ENCODE data around the gene IGLL5. TPM values are rescaled to one million over a fixed set of nuclear protein-coding genes. Genes with fewer than 3 reads are reported as not detected.

The IGLL5 gene
- total RNA-seq, 6 experiments from 2014 or later = not detected

- H3K4me1 Mint-ChIP-seq (ENCODE audit: low read depth) = no peaks in the 10 kb centered on the region
- DNase-seq = no peak
- H3K27me3 Mint-ChIP-seq (ENCODE audit: insufficient read depth) = peaks cover 42% of the 10 kb centered on the region
- H3K9me3 Mint-ChIP-seq = no peaks in the 10 kb centered on the region; the same call in 1 of the 2 replicates
- TF ChIP-seq CTCF (IDR thresholded peaks at IDR 0.05) = no peak
- H3K36me3 Mint-ChIP-seq (ENCODE audit: low read depth) = no peaks in the 10 kb centered on the region
- no peak overlapping the region for H3K4me3 Mint-ChIP-seq
- no peak overlapping the region for H3K27ac Mint-ChIP-seq
Measured at GRCh38 chr22:22910272-22911240, 22.9 kb downstream of the IGLL5 start.

GRCh38 chr22:22911327-22912134, 23.9 kb downstream of the IGLL5 start:
- Mint-ChIP-seq H3K36me3 (ENCODE audit: low read depth) (no peaks in the 10 kb centered on the region), H3K27me3 (ENCODE audit: insufficient read depth) (peaks cover 46% of the 10 kb centered on the region), H3K9me3 (no peaks in the 10 kb centered on the region; the same call in 1 of the 2 replicates), H3K27ac (no peak overlapping the region), H3K4me3 (no peak overlapping the region), H3K4me1 (ENCODE audit: low read depth) (no peaks in the 10 kb centered on the region)
- no peak for DNase-seq
- no peak for TF ChIP-seq CTCF (IDR thresholded peaks at IDR 0.05)

GRCh38 chr22:22912135-22912987, 24.7 kb downstream of the IGLL5 start:
- H3K4me3 Mint-ChIP-seq = no peak overlapping the region
- DNase-seq = no peak
- H3K9me3 Mint-ChIP-seq = no peaks in the 10 kb centered on the region; the same call in 1 of the 2 replicates
- H3K36me3 Mint-ChIP-seq (ENCODE audit: low read depth) = no peaks in the 10 kb centered on the region
- H3K27me3 Mint-ChIP-seq (ENCODE audit: insufficient read depth) = peaks cover 46% of the 10 kb centered on the region
- no peak for TF ChIP-seq CTCF (IDR thresholded peaks at IDR 0.05)
- H3K4me1 Mint-ChIP-seq (ENCODE audit: low read depth) = no peaks in the 10 kb centered on the region
- H3K27ac Mint-ChIP-seq = no peak overlapping the region

- H3K4me3 Mint-ChIP-seq = no peak overlapping the region
- no peak for DNase-seq
- peaks cover 47% of the 10 kb centered on the region for H3K27me3 Mint-ChIP-seq (ENCODE audit: insufficient read depth)
- no peak for TF ChIP-seq CTCF (IDR thresholded peaks at IDR 0.05)
- no peaks in the 10 kb centered on the region; the same call in 1 of the 2 replicates for H3K9me3 Mint-ChIP-seq
- H3K27ac Mint-ChIP-seq = no peak overlapping the region
- no peaks in the 10 kb centered on the region for H3K36me3 Mint-ChIP-seq (ENCODE audit: low read depth)
- no peaks in the 10 kb centered on the region for H3K4me1 Mint-ChIP-seq (ENCODE audit: low read depth)
Measured at GRCh38 chr22:22912988-22913253, 25.3 kb downstream of the IGLL5 start.

GRCh38 chr22:22913989-22914388, 26.4 kb downstream of the IGLL5 start:
- no peak overlapping the region for H3K4me3 Mint-ChIP-seq
- H3K9me3 Mint-ChIP-seq = no peaks in the 10 kb centered on the region; the same call in 1 of the 2 replicates
- H3K27ac Mint-ChIP-seq = no peak overlapping the region
- peaks cover 46% of the 10 kb centered on the region for H3K27me3 Mint-ChIP-seq (ENCODE audit: insufficient read depth)
- H3K4me1 Mint-ChIP-seq (ENCODE audit: low read depth) = no peaks in the 10 kb centered on the region
- no peaks in the 10 kb centered on the region for H3K36me3 Mint-ChIP-seq (ENCODE audit: low read depth)
- TF ChIP-seq CTCF (IDR thresholded peaks at IDR 0.05) = no peak
- DNase-seq = no peak
